SW 1271 (cell line): ENCODE results near the gene COL11A2.

Experiments used
- DNase-seq, 2 experiments: peaks; one replicate each; lab custom pipeline; 2025; lab: John Stamatoyannopoulos, UW

Gene COL11A2

DNA sequence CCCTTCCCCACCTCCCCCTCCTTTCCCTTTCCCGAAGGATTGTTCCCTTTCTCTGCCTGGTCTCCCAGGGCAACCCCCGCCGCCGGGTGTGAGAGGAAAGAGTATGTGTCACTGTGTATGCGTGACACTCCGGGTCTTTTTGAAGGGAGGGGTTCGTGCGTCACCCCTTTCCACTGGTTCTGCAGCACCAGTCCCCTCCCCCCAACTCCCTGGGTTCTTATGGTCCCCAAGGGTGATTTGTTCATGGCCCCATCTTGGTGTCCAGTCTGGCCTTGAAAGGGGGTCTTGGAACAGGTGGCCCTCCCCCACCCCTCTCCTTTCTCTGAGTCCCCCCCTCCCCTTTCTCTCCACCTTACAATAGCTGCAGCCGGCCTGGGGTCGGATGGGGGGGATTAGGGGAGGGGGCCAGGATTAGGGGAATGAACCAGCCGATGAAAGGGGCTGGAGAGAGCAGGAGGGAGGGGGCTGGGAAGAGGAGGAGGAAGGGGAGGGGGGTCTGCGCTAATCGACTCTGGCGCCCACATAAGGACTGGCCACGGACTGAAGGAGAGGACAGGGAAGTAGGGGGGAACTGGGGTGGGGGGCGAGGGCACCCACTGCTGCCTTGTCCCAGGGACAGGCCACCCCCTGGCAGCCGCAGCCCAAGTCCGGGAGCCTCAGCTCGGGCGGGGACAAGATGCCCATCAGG lies 14.7 kb upstream of the COL11A2 start:
- no peak for DNase-seq

DNA sequence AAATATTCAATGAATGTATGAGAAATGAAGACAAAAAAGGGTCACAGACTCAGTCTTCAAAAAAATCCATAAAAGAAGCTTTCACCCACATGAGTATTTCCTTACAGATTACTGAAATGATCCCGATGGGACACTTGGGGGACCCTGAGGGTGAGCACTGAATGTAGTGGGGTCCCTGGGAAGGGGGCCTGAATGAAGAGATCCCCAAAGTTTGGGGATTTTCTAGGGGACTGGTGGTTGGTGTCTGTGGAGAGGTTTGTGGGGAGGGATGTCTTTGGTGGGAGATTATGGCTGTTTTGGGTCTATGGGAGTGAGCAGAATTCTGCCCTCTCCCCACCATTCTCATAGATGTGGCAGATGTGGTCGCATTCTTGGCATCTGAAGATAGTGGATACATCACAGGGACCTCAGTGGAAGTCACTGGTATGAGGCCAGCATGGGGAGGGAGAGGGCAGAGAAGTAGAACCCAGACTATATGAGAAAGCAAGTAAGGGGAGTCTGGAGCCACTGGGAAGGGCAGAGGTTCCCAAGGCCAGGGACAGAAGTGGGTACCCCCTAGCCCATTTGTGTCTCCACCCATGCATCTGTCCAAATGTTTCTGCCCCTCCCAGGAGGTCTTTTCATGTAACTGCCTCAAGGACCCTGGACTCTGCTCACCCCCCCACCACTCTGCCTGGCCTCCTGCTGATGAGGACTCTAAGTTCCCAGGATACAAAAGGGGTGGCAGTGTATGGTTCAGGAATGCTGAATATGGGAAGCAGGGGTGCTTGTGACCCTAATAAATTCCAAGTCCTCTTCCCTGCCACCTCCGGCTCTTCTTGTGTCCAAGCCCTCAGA lies 14.0 kb upstream of the COL11A2 start:
- DNase-seq: no peak

GRCh38 chr6:33205191-33206026 lies 13.1 kb upstream of the COL11A2 start:
- peak in 1 of 2 experiments; percentile 57 for DNase-seq

DNA sequence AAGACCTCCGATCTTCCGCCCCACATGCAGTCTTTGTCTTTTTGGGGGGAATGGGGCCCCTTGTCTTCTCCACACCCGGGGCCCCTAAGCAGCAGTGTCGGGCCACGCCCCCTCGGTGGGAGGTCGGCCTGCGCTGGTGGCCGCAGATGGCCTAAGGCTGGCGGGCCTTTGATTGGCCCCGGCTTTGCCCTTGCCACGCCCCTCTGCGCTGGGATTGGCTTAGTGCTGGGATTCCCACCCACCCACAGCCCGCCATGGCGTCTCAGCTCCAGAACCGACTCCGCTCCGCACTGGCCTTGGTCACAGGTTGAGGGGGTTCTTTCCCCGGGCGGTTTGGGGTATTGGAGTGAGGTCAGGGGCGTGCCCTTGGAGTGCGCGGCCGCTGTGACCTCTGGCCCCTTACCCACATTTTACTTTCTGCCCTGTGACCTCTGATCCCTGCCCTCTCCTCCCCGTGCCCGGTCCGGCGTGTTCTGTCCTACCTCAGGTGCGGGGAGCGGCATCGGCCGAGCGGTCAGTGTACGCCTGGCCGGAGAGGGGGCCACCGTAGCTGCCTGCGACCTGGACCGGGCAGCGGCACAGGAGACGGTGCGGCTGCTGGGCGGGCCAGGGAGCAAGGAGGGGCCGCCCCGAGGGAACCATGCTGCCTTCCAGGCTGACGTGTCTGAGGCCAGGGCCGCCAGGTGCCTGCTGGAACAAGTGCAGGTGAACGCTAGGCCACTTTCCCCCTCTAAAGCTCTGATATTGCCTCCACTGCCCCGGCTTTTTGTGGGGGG lies 12.3 kb upstream of the COL11A2 start, which contains the start of gene HSD17B8:
TSS of gene HSD17B8 (plus strand) at position 241 of the 776 bp plus-strand sequence. CDS start at position 255, 14 bp downstream.
- peak; percentile 54 to 81 for DNase-seq

DNA sequence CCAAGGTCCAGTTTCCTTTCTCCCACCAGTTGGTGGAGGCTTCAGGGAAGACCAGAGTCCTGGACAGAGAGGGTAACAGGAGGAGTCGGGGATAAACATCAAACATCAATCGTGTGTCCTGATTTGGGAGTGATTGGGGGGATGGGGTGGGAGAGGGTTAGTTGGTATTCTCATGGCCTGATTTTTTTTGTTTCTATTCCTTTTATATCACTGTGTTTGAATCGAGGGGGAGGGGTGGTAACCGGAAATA lies 11.8 kb upstream of the COL11A2 start:
- no peak for DNase-seq

DNA sequence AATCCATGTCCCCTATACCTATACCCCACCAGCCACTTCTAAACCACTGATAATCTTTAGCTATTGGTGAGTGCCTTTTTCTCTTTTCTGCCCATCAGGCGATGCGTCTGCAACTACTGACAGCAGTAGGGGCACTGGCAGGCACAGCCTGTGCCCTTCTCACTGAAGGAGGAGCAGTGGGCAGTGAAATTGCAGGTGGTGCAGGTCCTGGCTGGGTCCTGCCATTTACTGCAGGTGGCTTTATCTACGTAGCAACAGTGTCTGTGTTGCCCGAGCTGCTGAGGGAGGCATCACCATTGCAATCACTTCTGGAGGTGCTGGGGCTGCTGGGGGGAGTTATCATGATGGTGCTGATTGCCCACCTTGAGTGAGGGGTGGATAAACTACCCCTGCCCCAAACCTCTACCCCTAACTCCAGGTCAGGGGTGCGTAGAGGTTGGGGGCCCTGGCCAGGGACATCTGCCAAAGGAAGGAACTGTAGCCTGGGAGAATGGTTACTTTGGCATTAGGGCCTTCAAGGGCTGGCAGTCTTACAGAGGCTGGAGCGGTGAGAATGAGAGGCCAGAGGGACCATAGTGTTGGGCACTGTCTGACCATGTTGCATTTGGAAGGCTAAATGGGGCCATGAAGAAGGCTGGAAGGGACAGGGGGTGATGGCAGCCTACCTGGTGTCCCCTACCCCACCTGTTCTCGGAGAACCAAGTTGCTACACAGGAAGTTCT lies 11.3 kb upstream of the COL11A2 start:
- no peak for DNase-seq

GRCh38 chr6:33202799-33203198 lies 10.5 kb upstream of the COL11A2 start:
- DNase-seq: no peak

- no peak for DNase-seq
Observed at GRCh38 chr6:33201935-33202334, 9.7 kb upstream of the COL11A2 start.

DNA sequence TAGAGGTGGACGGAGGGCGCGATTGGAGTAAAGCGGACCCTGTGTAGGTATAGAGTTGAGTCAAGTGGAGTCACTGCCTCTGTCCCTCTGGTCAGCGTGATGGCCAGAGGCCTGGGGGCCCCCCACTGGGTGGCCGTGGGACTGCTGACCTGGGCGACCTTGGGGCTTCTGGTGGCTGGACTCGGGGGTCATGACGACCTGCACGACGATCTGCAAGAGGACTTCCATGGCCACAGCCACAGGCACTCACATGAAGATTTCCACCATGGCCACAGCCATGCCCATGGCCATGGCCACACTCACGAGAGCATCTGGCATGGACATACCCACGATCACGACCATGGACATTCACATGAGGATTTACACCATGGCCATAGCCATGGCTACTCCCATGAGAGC lies 8.9 kb upstream of the COL11A2 start:
- DNase-seq: no peak

DNA sequence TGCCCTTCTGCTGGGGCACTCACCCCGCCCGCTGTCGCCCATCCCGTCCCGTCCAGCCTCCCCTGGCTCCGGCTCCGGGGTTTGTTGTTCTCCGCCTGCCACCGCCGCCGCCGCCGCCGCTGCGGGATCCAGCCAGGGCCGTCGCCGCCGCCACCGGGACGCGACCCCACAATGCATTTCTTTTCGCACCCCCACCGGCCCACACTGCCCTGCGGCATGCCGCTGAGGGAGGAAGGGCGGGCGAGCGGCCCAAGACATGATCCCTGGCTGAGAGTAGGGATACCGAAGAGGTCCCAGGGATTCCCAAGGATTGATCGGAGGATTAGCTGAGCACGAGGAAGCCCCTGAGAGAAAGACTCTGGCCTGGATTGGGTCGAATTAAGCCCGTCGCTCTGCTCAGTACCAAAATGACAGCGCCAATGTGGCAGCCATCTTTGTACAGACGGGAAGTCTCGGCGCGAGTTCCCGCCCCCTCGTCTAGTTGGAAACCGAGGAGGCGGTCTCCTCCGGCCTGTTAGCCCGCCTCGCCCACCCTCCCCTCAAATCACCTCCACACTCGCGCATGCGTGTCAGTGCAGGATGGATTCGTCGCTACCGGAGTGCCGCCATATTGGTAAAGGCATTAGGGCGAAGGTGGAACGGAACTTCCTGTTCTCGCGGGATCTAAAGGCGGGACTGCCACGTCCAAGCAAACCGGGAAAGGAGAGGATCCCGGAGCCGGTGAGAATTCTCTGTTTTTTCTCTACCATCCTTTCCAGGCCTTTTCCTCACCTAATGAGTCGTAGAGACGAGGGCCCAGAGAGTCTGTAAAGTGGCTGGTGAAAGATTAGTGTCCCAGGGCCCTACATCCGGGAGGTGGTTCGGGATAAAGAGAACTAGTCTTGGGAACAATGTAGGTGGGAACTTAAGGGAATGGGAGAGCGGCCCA lies 8.2 kb upstream of the COL11A2 start, which contains the start of the genes RXRB and SLC39A7:
TSS of gene RXRB (minus strand) at position 447 of the 928 bp plus-strand sequence. CDS start at position 258, 189 bp downstream.
TSS of gene SLC39A7 (plus strand) at position 649 of the 928 bp plus-strand sequence. CDS start 379 bp downstream, outside the sequence.
- peak; percentile 97 to 98 for DNase-seq

DNA sequence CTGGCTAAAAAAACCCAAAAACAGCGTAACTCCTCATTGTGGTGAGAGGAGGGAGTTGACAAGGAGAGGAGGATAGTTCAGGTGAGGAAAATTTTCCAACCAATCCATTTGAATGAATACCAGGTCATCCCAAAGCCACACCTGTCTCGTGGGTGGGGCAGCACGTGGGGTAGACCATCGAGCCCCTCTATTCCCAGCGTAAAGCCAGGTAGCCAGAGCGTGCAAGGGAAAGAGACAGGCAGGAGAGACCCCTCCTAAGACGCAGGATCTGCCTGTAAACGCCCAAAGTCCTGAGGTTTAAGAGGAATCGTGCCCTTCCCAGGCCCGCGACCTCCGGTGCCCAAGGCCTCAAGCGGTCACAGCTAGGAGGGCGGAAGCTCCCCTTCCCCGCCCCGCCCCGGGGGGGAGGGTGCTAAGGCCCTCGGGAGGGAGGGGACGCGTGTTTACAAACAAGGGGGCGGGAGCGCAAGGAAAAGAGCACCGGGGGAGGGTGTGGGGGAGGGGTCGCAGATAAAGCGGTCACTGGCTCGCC lies 7.5 kb upstream of the COL11A2 start:
- peak; percentile 70 to 82 for DNase-seq

DNA sequence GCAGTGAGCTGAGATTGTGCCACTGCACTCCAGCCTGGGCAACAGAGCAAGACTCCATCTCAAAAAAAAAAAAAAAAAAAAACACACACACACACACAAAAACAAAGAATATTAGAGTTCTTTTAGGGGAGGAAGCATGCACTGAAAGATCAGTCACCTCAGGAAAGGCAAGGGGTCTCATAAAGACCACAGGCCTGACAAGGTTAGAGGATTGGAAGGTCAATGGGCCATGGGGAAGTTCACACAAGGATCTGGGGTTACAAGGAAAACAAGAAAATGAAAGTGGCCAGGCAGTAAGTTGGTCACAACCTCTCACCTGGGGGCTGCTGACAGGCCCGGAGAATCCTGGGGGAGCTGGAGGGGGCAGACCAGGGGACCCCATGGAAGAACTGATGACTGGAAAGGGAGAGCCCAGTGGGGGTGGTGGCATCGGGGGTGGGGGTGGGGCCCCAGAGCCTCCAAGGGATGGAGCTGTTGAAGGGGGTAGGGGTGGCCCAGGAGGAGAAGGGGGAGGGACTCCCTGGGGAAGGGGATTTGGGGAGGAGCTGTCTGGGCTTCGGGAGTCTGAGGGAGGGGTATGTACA lies 6.7 kb upstream of the COL11A2 start:
- DNase-seq: no peak

DNA sequence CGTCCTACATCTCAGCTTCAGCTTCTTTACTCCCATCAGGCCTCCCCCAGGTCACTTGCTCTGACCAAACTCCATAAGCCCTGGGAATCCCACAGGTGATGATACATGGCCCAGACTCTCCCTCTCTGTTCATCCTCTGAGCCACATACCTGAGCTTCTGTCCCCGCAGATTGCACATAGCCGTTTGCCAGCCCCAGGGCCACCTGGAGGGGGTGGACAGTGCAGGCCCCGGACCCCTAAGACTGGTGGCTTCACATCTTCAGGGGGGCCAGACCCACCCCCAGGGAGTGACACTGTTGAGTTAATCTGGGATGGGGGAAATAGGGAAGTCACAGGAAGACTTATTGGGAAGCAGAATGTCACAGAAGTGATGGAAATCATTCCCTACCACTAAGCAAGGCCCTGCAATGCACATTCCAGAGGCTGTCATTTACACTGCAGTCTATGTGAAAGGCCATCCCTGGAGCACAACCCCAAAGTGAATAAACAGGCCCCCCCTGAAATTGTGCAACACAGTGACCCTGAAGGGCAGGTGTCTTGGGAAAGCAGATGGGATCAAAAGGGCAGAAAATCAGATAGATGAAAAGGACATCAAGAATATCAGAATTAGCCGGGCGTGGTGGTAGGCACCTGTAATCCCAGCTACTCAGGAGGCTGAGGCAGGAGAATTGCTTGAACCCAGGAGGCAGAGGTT lies 6.0 kb upstream of the COL11A2 start:
- DNase-seq: no peak

DNA sequence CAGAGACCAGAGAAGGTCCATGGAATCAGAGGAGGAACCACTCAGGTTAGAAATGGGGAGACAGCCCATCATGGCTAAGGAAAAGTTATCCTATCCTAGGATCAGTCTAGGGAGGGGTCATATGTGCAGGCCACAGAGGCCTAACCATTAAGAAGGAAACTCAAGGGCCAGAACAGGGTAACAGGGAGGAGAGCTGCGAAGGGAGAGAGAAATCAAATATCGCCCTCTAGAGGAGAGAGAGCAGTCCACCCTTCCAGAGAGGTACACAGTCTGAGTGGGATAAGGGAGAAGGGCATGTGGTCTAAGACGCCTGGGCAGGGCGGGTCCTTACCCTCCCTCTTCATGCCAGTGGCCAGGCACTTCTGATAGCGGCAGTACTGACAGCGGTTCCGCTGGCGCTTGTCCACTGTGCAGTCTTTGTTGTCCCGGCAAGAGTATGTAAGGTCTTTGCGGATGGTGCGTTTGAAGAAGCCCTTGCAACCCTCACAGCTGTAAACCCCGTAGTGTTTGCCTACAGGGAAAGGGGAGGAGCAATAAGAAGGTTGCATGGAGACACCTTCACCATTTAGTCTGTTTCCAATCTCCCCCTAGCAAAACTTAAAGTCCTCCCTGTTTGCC lies 5.3 kb upstream of the COL11A2 start:
- DNase-seq: peak; percentile 44 to 80

DNA sequence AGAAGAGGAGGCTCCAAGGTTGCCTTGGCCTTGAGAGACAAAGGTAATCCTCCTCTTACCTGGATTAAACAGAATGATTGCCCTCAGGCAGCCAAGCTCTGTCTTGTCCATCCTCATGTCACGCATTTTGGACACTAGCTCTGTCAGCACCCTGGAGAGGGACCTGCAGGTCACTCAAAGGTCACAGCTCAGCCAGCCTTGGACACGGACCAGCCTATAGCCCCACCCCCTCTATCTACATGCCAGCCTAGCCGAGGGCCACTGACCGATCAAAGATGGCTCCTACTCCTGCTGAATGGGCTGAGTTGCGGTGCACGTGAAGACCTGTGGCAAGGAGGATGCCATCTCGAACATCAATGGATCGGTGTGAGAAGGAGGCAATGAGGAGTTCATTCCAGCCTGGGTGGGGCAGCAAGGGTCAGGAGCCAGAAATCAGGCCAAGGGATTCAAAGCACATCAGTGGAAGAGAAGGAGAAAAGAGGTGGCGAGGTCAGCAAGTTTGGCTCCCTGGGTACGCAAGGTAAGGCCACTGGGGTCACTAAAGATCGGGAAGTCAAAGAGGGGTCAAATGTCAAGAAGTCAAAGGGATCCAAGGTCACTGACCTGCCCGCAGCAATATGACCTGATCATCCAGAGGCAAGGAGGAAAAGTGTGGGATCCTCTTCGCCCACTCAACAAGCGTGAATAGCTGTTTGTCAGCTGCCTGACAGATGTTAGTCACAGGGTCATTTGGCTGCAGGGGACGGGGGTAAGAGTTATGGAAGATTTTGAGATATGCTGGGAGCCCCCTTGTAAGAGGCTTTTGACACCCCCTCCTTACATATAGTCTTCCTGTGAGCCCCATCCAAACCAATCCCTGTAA lies 3.3 kb upstream of the COL11A2 start:
- DNase-seq: no peak

DNA sequence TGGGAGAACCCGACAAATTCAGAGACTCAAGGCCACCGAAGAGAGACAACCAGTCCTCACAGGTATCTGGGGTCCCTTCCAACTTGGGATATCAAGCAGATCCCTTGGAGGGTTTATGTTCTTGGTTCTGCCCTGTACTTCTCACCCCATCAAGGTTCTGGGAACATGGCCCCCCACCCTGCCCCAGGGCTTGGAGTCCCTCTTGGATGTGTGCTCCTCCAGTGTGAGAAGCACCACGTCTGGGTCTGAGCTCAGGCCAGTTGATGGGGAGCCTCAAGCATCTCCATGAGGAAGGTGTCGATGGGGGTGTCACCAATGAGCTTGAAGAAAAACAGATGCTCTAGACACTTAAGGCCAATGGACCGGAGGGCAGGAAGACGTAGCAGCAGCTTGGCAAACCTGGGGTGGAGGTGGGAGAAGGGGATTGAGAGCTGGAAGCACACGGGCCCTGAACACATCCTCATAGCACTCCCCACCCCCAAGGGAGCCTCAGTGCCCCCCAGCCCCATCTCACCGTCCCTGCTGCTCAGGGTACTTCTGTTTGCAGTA lies 2.2 kb upstream of the COL11A2 start:
- no peak for DNase-seq

GRCh38 chr6:33193619-33194018 lies 1.4 kb upstream of the COL11A2 start:
- no peak for DNase-seq
